Spleen (tissue), 11 donors: ENCODE data around the gene WASL. TPM values are rescaled to one million over a fixed set of nuclear protein-coding genes. Genes with fewer than 3 reads are reported as not detected.

Experiments used
- DNase-seq: peaks from one replicate; pipeline ENCODE4 v3.0.0-alpha.2; 2020
- H3K27ac ChIP-seq, 8 donors: fragments of 200-600 bp; sonication (generic) in 7 of 8; 1 replicate in 4 of 8; 2 replicates in 4 of 8; pipeline versions ENCODE4 v1.5.0 to v1.8.0; 2016 to 2021; ENCODE audit warnings: inconsistent platforms in 4 of 8, mild to moderate bottlenecking in 4 of 8, moderate library complexity in 1 of 8
- H3K27me3 ChIP-seq, 7 donors: fragments of 200-600 bp; sonication (generic) in 6 of 7; replicated peaks in 1 of 7; 1 replicate in 4 of 7; 2 replicates in 3 of 7; pipeline versions ENCODE4 v1.5.0 to v1.8.0; 2016 to 2021; ENCODE audit warnings: inconsistent platforms in 3 of 7, mild to moderate bottlenecking in 1 of 7
- H3K36me3 ChIP-seq, 6 donors: fragments of 200-600 bp; sonication (generic) in 5 of 6; 1 replicate in 4 of 6; 2 replicates in 2 of 6; pipeline versions ENCODE4 v1.5.0 to v1.8.0; 2016 to 2021; ENCODE audit warnings: inconsistent platforms in 2 of 6
- H3K4me1 ChIP-seq, 6 donors: fragments of 200-600 bp; sonication (generic) in 5 of 6; 1 replicate in 3 of 6; 2 replicates in 3 of 6; pipeline versions ENCODE4 v1.5.0 to v1.8.0; 2016 to 2021; ENCODE audit warnings: inconsistent platforms in 3 of 6
- H3K4me3 ChIP-seq, 8 donors: fragments of 200-600 bp; sonication (generic) in 7 of 8; 1 replicate in 4 of 8; 2 replicates in 4 of 8; pipeline versions ENCODE4 v1.5.0 to v1.8.0; 2016 to 2021; ENCODE audit warnings: inconsistent platforms in 4 of 8, mild to moderate bottlenecking in 4 of 8, moderate library complexity in 2 of 8
- H3K9me3 ChIP-seq, 8 donors: fragments of 200-600 bp; sonication (generic) in 7 of 8; 1 replicate in 4 of 8; 2 replicates in 4 of 8; pipeline versions ENCODE4 v1.5.0 to v1.8.0; 2016 to 2021; ENCODE audit warnings: inconsistent platforms in 4 of 8
- POLR2A ChIP-seq, 3 donors: fragments of 450-650 bp; IDR thresholded peaks; one replicate each; pipeline ENCODE4 v1.5.1; 2017; ENCODE audit warnings: antibody characterized with exemption in 3 of 3, mild to moderate bottlenecking in 1 of 3
- POLR2AphosphoS5 ChIP-seq, 3 donors: sonication (generic); formaldehyde crosslinking; IDR thresholded peaks; one replicate each; pipeline ENCODE4 v1.5.1; 2017; ENCODE audit warnings: antibody characterized with exemption in 3 of 3
- WGBS, 5 donors: extraction: QIAGEN DNeasy Blood & Tissue Kit in 3 of 5; methylation state at CpG; one replicate each; pipeline versions ENCODE4 v1.1.5 to v1.1.7; 2013 to 2018; 5-methylcytosine and 5-hydroxymethylcytosine counted together
- intact Hi-C: fragments of 100-400 bp; cut with DNase I; formaldehyde crosslinking; loops from one replicate; pipeline ENCODE4 v1.15.0; 2023; ENCODE audit warnings: low total_unique reads
- polyA plus RNA-seq, 3 donors: library from polyadenylated mRNA; stranded (reverse); fragments of 200-250 nt; gene quantifications; one replicate each; pipeline ENCODE4 v1.2.1, GENCODE V29; 2013
- total RNA-seq, 7 donors: library from RNA; depleted of rRNA in 3 of 7; stranded (reverse); fragments of >200 nt in 3 of 7; fragmentation: NEBNext Ultra II Directional in 4 of 7; extraction: Animal tissue kit (Norgen Biotek cat#: 25700) in 4 of 7; gene quantifications; one replicate each; pipeline versions ENCODE4 v1.1.0 to v1.2.1, GENCODE V29; 2016 to 2021
- TF ChIP-seq, protein P1 (sequence below), 11 experiments: fragments of 200-600 bp in 7 of 11; fragments of 450-650 bp in 4 of 11; sonication (generic) in 4 of 11; IDR thresholded peaks in 8 of 11; conservative IDR thresholded peaks in 3 of 11; 1 replicate in 7 of 11; 2 replicates in 4 of 11; pipeline versions ENCODE4 v1.4.0 to v1.8.0; 2016 to 2021; ENCODE audit warnings: antibody characterized with exemption in 11 of 11, inconsistent platforms in 4 of 11, mild to moderate bottlenecking in 1 of 11
- donor health status: healthy with polysubstance abuse.
- donor health status: DM: no; HTN: no; CAD: no; lungs with moderate emphysema.
- donor health status: DM: no; HTN: no; CAD: no.
- donor health status: Bipolar disorder and iron deficiency.
- donor health status: healthy.
- donor health status: DM: no; HTN: no; CAD: no.
- donor health status: DM: yes; HTN: yes; CAD: no.

WASL gene
- total and polyA plus RNA-seq, 10 donors: 5.3 to 31.0 (median 26.3) TPM

DNA sequence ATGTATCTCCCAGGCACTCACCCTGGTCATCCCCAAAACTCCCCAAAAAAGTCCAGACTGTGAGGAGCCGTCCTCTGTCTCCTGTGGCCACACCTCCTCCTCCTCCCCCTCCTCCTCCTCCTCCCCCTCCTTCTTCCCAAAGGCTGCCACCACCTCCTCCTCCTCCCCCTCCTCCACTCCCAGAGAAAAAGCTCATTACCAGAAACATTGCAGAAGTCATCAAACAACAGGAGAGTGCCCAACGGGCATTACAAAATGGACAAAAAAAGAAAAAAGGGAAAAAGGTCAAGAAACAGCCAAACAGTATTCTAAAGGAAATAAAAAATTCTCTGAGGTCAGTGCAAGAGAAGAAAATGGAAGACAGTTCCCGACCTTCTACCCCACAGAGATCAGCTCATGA, 86.0 kb downstream of the WASL start:
- intact Hi-C loops: no loop called here
- no peak overlapping the region for H3K27ac ChIP-seq
- no peak for DNase-seq
- peaks cover 0 to 9% (median 0%) of the 10 kb centered on the region in 7 donors for H3K27me3 ChIP-seq
- no peak overlapping the region for H3K4me3 ChIP-seq
- WGBS, 5 donors: 63 to 76% (median 68%) methylated on average over 3 of the region's 3 CpGs
- no peaks in the 10 kb centered on the region for H3K4me1 ChIP-seq
- H3K36me3 ChIP-seq: no peaks in the 10 kb centered on the region
- TF ChIP-seq POLR2A (IDR thresholded peaks at IDR 0.05) (no peak), POLR2AphosphoS5 (IDR thresholded peaks at IDR 0.05) (no peak)
- H3K9me3 ChIP-seq: no peaks in the 10 kb centered on the region

DNA sequence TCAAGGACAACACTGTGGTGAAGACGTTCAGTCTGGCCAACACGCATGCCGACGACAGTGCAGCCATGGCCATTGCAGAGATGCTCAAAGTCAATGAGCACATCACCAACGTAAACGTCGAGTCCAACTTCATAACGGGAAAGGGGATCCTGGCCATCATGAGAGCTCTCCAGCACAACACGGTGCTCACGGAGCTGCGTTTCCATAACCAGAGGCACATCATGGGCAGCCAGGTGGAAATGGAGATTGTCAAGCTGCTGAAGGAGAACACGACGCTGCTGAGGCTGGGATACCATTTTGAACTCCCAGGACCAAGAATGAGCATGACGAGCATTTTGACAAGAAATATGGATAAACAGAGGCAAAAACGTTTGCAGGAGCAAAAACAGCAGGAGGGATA, 86.5 kb downstream of the WASL start:
- intact Hi-C loops: no loop called here
- TF ChIP-seq, protein P1, sequence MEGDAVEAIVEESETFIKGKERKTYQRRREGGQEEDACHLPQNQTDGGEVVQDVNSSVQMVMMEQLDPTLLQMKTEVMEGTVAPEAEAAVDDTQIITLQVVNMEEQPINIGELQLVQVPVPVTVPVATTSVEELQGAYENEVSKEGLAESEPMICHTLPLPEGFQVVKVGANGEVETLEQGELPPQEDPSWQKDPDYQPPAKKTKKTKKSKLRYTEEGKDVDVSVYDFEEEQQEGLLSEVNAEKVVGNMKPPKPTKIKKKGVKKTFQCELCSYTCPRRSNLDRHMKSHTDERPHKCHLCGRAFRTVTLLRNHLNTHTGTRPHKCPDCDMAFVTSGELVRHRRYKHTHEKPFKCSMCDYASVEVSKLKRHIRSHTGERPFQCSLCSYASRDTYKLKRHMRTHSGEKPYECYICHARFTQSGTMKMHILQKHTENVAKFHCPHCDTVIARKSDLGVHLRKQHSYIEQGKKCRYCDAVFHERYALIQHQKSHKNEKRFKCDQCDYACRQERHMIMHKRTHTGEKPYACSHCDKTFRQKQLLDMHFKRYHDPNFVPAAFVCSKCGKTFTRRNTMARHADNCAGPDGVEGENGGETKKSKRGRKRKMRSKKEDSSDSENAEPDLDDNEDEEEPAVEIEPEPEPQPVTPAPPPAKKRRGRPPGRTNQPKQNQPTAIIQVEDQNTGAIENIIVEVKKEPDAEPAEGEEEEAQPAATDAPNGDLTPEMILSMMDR (IDR thresholded peaks at IDR 0.05 in 8 of 11, conservative IDR thresholded peaks at IDR 0.05 in 3 of 11): no peak
- TF ChIP-seq POLR2A (IDR thresholded peaks at IDR 0.05): no peak
- TF ChIP-seq POLR2AphosphoS5 (IDR thresholded peaks at IDR 0.05): no peak

DNA sequence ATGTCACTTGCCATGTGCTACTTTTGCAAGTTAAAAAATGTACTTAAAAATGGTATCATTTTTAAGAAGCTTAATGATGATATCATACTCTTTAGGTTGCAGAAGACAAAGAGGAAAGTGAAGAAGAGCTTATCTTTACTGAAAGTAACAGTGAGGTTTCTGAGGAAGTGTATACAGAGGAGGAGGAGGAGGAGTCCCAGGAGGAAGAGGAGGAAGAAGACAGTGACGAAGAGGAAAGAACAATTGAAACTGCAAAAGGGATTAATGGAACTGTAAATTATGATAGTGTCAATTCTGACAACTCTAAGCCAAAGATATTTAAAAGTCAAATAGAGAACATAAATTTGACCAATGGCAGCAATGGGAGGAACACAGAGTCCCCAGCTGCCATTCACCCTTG, 87.0 kb downstream of the WASL start:
- Histone ChIP-seq H3K27ac (no peak overlapping the region), H3K27me3 (peaks cover 0 to 9% (median 0%) of the 10 kb centered on the region in 7 donors), H3K36me3 (no peaks in the 10 kb centered on the region), H3K4me1 (no peaks in the 10 kb centered on the region), H3K9me3 (no peaks in the 10 kb centered on the region), H3K4me3 (no peak overlapping the region)
- DNase-seq: no peak
- intact Hi-C loops: no loop called here
- TF ChIP-seq, protein P1 (IDR thresholded peaks at IDR 0.05 in 8 of 11, conservative IDR thresholded peaks at IDR 0.05 in 3 of 11): no peak
- TF ChIP-seq POLR2AphosphoS5 (IDR thresholded peaks at IDR 0.05) (no peak), POLR2A (IDR thresholded peaks at IDR 0.05) (no peak)
- WGBS, 5 donors: 34 to 57% (median 53%) methylated on average over 1 of the region's 1 CpG

More for the DNA sequence above, 86.5 kb downstream of the WASL start:
- Histone ChIP-seq H3K4me1 (no peaks in the 10 kb centered on the region), H3K4me3 (no peak overlapping the region), H3K27ac (no peak overlapping the region), H3K36me3 (no peaks in the 10 kb centered on the region), H3K9me3 (no peaks in the 10 kb centered on the region), H3K27me3 (peaks cover 0 to 9% (median 0%) of the 10 kb centered on the region in 7 donors)
- WGBS, 5 donors: 91 to 94% (median 92%) methylated on average over 15 of the region's 15 CpGs
- no peak for DNase-seq

DNA sequence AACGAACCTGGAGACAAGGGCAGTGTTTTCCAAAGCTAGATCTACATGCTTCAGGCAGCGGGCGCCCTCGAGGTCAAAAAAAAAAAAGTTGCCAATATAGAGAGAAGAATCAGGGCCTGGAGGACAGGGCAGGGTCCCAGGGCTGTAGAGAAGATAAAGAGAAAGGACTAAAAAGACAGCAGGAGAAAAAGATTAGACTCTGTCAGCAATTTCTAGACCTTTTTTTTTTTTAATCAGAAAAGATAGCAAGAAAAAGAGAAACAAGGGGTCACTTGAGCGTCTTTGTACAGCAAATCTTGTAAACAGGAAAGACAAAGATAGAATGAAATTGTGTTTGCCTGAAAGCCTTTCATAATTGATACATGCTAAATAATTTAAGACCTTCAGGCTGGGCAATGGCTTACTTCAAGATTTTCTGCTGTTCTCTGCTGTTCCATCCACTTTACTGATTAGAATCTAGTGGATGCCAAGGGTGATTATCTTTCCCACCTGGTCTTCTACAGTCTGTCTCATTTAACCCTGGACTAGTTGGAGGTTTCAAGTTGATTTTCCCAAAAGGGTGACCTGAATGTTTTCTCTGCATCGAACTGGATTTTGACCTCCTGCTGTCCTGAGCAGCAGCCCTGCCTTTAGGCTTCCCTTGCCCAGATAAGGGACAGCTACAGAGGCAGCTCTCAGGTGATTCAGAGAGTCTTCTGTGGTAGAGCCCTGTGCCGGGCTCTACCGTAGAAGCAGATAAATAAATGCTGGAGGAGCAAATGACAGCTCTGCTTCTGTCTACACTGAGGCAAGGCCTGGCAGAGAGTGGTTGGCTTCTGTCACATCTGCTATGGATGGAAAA, 88.1 kb downstream of the WASL start:
- Histone ChIP-seq H3K36me3 (no peaks in the 10 kb centered on the region), H3K4me1 (no peaks in the 10 kb centered on the region), H3K4me3 (no peak overlapping the region), H3K9me3 (no peaks in the 10 kb centered on the region), H3K27me3 (peaks cover 0 to 9% (median 0%) of the 10 kb centered on the region in 7 donors), H3K27ac (no peak overlapping the region)
- WGBS, 5 donors: 72 to 79% (median 77%) methylated on average over 8 of the region's 8 CpGs
- no peak for DNase-seq
- intact Hi-C loops: no loop called here
- TF ChIP-seq, protein P1 (IDR thresholded peaks at IDR 0.05 in 8 of 11, conservative IDR thresholded peaks at IDR 0.05 in 3 of 11): no peak
- TF ChIP-seq POLR2AphosphoS5 (IDR thresholded peaks at IDR 0.05) (no peak), POLR2A (IDR thresholded peaks at IDR 0.05) (no peak)
